Natural killer cell (primary cell): Measurements from ENCODE around the gene NOL11. TPM values are rescaled to one million over a fixed set of nuclear protein-coding genes. Genes with fewer than 3 reads are reported as not detected.

ENCODE experiments used
- ATAC-seq, 3 donors: fragments of 150-1000 bp in 2 of 3; fragments of 200-7000 bp in 1 of 3; cut with Tn5 transposase; 1 replicate in 1 of 3; 2 replicates in 2 of 3; pipeline ENCODE4 v1.10.0; 2021; ENCODE audit warnings: mild to moderate bottlenecking in 2 of 3, moderate library complexity in 2 of 3
- DNase-seq, 2 donors: peaks; one replicate each; pipeline versions ENCODE4 v3.0.0 to v3.0.0-alpha.2; 2013 to 2021; ENCODE audit warnings: mixed read lengths in 1 of 2
- H3K27ac ChIP-seq: one replicate; pipeline ENCODE4 v1.5.1; 2013; ENCODE audit warnings: mild to moderate bottlenecking, low read length
- H3K27me3 ChIP-seq: one replicate; pipeline ENCODE4 v1.6.1; 2013; ENCODE audit warnings: low read length; ENCODE audit not compliant: control insufficient read depth, insufficient read depth
- H3K36me3 ChIP-seq: one replicate; pipeline ENCODE4 v1.6.1; 2013; ENCODE audit warnings: low read length; ENCODE audit not compliant: control insufficient read depth, insufficient read depth
- H3K4me1 ChIP-seq: one replicate; pipeline ENCODE4 v1.6.1; 2013; ENCODE audit warnings: low read length; ENCODE audit not compliant: control insufficient read depth, insufficient read depth
- H3K4me3 ChIP-seq: one replicate; pipeline ENCODE4 v1.5.1; 2013; ENCODE audit warnings: low read length
- H3K9me3 ChIP-seq: one replicate; pipeline ENCODE4 v1.6.1; 2013; ENCODE audit warnings: low read length; ENCODE audit not compliant: control insufficient read depth, insufficient read depth
- H3K27ac Mint-ChIP-seq, 2 donors: one replicate each; pipeline ENCODE4 v1.8.0; 2022; ENCODE audit warnings: mild to moderate bottlenecking in 2 of 2, mixed read lengths in 2 of 2, moderate library complexity in 1 of 2
- H3K27me3 Mint-ChIP-seq, 2 donors: one replicate each; pipeline ENCODE4 v1.8.0; 2022; ENCODE audit warnings: low read depth in 2 of 2, mixed read lengths in 2 of 2
- H3K36me3 Mint-ChIP-seq: one replicate; pipeline ENCODE4 v1.8.0; 2022; ENCODE audit warnings: mixed read lengths
- H3K4me1 Mint-ChIP-seq, 2 donors: one replicate each; pipeline ENCODE4 v1.8.0; 2022; ENCODE audit warnings: mixed read lengths in 2 of 2
- H3K4me3 Mint-ChIP-seq: one replicate; pipeline ENCODE4 v1.8.0; 2022; ENCODE audit warnings: mild to moderate bottlenecking, moderate library complexity, mixed read lengths
- H3K9me3 Mint-ChIP-seq, 2 donors: one replicate each; pipeline ENCODE4 v1.8.0; 2022; ENCODE audit warnings: mixed read lengths in 2 of 2
- CTCF ChIP-seq: fragments of 200-600 bp; IDR thresholded peaks from one replicate; pipeline ENCODE4 v1.8.0; 2022; ENCODE audit warnings: antibody characterized with exemption
- WGBS: methylation state at CpG from one replicate; pipeline ENCODE4 v1.1.7; 2013; ENCODE audit warnings: missing lambda C conversion rate; ENCODE audit not compliant: insufficient coverage; 5-methylcytosine and 5-hydroxymethylcytosine counted together
- intact Hi-C: fragments of 100-400 bp; cut with micrococcal nuclease; formaldehyde crosslinking; loops from one replicate; pipeline ENCODE4 v1.14.2; 2022
- total RNA-seq, 4 donors: library from RNA; stranded (reverse); fragments of 120-200 nt in 1 of 4; gene quantifications; one replicate each; pipeline versions ENCODE4 v1.2.3 to v1.2.4, GENCODE V29; 2013 to 2022

The NOL11 gene
- total RNA-seq, 3 donors from 2014 or later (not counting 1 experiment from before 2014, with no cell fraction given) = 43.3 to 55.2 (median 49.1) TPM

- Mint-ChIP-seq H3K4me3 (no peak overlapping the region), H3K27ac (peak overlapping the region; percentile 98 to 99), H3K4me1 (peaks cover 18 to 23% of the 10 kb centered on the region in 2 donors), H3K27me3 (peaks cover 0 to 4% of the 10 kb centered on the region in 2 donors), H3K36me3 (peaks cover 7% of the 10 kb centered on the region), H3K9me3 (no peaks in the 10 kb centered on the region)
- intact Hi-C loops = no loop called here
- H3K4me1 ChIP-seq = peaks cover 17% of the 10 kb centered on the region
- H3K27ac ChIP-seq = no peak overlapping the region
- ATAC-seq = no peak
- no peaks in the 10 kb centered on the region for H3K9me3 ChIP-seq
- TF ChIP-seq CTCF = no peak
- no peaks in the 10 kb centered on the region for H3K27me3 ChIP-seq
- peaks cover 12% of the 10 kb centered on the region for H3K36me3 ChIP-seq
- 86% methylated on average over 4 of the region's 6 CpGs for WGBS
- no peak for DNase-seq
- H3K4me3 ChIP-seq = no peak overlapping the region
Measured at GRCh38 chr17:67716405-67716798, 1.3 kb upstream of the NOL11 start.

- Histone ChIP-seq H3K4me1 (peaks cover 17% of the 10 kb centered on the region), H3K4me3 (peak overlapping the region; percentile 91), H3K36me3 (peaks cover 21% of the 10 kb centered on the region), H3K27ac (peak overlapping the region; percentile 87), H3K9me3 (no peaks in the 10 kb centered on the region), H3K27me3 (no peaks in the 10 kb centered on the region)
- intact Hi-C loops = loop anchor here (1.0 kb wide), 1 partner anchor 108 kb away; the partner anchor contains the start of gene BPTF
- Mint-ChIP-seq H3K27ac (peak overlapping the region; percentile 98 to 99), H3K27me3 (peaks cover 0 to 4% of the 10 kb centered on the region in 2 donors), H3K4me1 (peaks cover 18 to 23% of the 10 kb centered on the region in 2 donors), H3K4me3 (peak overlapping the region; percentile 100), H3K9me3 (no peaks in the 10 kb centered on the region), H3K36me3 (peaks cover 14% of the 10 kb centered on the region)
- no peak for TF ChIP-seq CTCF
- DNase-seq (no peak), ATAC-seq (no peak)
- 3% methylated on average over 5 of the region's 5 CpGs for WGBS
Measured at GRCh38 chr17:67717192-67717623, 528 bp upstream of the NOL11 start.

- ATAC-seq (peak; percentile 22 to 32 (median 30)), DNase-seq (peak; percentile 43 to 68)
- Mint-ChIP-seq H3K4me1 (peaks cover 18 to 23% of the 10 kb centered on the region in 2 donors), H3K36me3 (peaks cover 14% of the 10 kb centered on the region), H3K27me3 (no peaks in the 10 kb centered on the region), H3K4me3 (peak overlapping the region; percentile 100), H3K9me3 (no peaks in the 10 kb centered on the region), H3K27ac (peak overlapping the region; percentile 98 to 99)
- WGBS = under 1% methylated on average over 15 of the region's 16 CpGs
- intact Hi-C loops = no loop called here
- H3K27ac ChIP-seq = peak overlapping the region; percentile 87
- H3K27me3 ChIP-seq = no peaks in the 10 kb centered on the region
- peak overlapping the region; percentile 91 for H3K4me3 ChIP-seq
- peaks cover 17% of the 10 kb centered on the region for H3K4me1 ChIP-seq
- H3K36me3 ChIP-seq = peaks cover 28% of the 10 kb centered on the region
- TF ChIP-seq CTCF = no peak
- H3K9me3 ChIP-seq = no peaks in the 10 kb centered on the region
Measured at GRCh38 chr17:67718325-67718941, 697 bp downstream of the NOL11 start.
